Posterior cingulate gyrus (tissue), 11 donors: Measurements from ENCODE around the gene SPATA13.

Source experiments
- DNase-seq, 10 donors: peaks; one replicate each; pipeline versions ENCODE4 v3.0.0 to v3.0.0-alpha.2; 2020 to 2021; ENCODE audit warnings: mixed read lengths in 3 of 10
- intact Hi-C: fragments of 100-400 bp; cut with DNase I; formaldehyde crosslinking; loops from one replicate; pipeline ENCODE4 v1.15.1; 2023

SPATA13 gene

GRCh38 chr13:24138911-24139310 lies 21.6 kb upstream of the SPATA13 start:
- no peak for DNase-seq

GRCh38 chr13:24141333-24141910 lies 19.1 kb upstream of the SPATA13 start:
- intact Hi-C loops: no loop called here
- no peak for DNase-seq

More at GRCh38 chr13:24138911-24139310, 21.6 kb upstream of the SPATA13 start:
- intact Hi-C loops: no loop called here

DNA sequence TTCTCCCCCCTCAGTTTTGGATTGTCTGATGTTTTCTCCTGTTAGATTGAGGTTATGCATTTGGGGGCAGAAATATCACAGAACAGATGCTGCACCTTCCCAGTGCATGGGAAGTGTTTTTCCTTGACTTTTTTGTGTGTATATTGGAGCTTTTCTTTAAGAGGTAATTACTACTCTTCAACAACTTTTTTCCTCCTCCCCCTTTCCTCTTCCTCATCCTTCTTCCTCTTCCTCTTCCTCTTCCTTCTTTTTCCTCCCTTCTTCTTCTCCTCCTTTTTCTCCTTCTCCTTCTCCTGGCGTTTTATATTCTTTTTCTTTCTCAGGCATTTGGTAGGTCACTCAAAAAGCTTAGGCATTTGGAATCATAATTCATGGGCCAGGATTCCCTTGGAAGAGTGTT lies 18.1 kb upstream of the SPATA13 start:
- intact Hi-C loops: no loop called here

DNA sequence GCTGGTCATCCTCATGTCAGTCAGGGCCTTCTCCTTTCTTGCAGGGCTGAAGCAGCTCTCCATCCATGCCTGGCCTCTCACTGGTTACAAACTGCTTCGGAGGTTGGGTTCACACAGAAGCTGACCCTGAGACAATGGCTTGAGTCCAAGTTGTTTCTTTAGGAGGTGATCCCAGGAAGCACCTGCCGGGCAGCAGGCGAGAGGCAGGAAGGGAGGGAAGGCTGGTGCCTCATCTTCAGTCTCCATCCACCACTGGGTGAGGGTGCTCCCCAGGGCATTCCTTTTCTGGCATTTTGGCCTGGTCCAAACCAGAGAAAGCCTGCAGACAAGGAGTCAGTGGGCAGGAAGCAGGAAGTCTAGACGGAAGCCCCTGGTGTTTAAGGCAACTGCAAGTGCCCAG lies 17.6 kb upstream of the SPATA13 start:
- no peak for DNase-seq
- intact Hi-C loops: no loop called here

More for the DNA sequence above, 18.1 kb upstream of the SPATA13 start:
- no peak for DNase-seq

DNA sequence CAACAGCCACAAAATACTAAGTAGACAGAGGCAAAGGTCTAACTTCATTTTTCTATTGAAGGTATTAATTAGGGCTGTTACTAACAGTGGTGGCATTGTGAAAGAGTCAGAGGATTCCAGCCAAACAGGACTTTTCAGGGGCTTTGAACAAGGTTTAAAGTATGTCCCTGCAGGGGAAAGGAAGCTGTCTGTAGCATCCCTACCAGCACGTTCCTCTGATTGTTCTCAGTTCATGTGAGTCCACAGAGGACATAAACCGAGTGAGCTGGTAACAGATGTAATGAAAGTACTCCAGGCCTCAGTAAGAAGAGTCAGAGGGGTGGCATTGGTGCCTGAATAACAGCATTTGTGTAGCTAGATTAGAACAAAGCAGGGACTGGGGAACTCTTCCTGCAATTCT lies 15.3 kb upstream of the SPATA13 start:
- intact Hi-C loops: no loop called here
- no peak for DNase-seq

DNA sequence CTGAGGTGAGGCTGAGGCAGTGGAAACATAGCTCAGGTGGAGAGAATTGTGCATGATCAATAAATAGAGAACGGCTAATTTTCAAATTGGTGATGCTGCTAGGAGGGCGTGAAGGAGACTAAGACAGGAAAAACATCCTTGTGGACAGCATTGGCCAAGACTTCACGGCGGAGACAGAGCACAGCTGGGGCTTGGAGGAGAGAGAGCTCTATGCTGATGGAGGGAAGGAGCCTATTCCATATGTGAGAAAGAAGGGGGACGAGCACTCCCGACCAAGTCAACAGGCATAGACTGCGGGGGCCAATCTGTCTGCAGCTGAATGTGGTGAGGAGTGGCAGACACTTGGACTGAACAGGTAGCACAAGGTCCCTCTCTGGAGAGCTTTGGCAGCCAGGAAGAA lies 14.8 kb upstream of the SPATA13 start:
- no peak for DNase-seq
- intact Hi-C loops: no loop called here

DNA sequence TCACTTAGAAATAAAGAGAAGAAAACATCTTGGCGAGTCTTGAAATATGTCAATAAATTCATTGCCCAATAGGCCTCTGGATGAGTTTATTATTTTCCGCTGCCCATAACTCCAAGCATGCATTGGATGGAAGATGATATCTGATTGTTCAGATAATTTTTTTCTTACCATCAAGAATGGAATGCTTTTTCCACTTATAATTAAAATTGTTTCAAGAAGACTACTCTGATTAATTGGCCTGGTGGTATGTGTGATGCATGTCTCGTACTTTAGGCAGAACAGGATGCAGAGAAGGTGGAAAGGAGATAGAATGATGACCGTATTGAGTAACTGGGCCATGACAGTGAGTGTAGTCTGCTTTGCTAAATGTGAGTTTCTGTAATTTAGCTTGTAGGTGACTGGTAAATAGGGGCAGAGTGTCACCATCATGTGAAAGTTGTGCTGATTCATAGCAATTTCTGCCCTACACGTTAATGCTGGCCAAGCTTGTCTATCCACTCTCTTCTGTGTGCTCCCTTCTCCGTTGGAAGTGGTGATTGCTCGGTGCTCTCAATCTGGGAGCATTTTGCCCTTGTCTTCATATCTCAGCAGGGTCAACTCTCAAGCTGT lies 13.5 kb upstream of the SPATA13 start:
- no peak for DNase-seq
- intact Hi-C loops: no loop called here

DNA sequence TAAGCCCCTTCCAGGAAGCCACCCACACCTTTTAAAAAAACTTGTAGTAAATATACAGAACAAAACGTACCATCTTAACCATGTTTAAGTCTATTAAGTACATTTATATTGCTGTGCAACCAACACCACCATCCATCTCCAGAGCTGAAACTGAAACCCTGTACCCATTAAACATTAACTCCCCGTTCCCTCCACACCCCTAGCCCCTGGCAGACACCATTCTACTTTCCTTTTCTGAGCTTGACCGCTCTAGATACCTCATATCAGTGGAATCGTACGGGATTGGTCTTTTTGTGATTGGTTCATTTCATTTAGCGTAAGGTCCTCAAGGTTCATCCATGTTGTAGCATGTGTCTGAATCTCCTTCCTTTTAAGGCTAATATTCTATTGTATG lies 13.0 kb upstream of the SPATA13 start:
- intact Hi-C loops: no loop called here
- no peak for DNase-seq

DNA sequence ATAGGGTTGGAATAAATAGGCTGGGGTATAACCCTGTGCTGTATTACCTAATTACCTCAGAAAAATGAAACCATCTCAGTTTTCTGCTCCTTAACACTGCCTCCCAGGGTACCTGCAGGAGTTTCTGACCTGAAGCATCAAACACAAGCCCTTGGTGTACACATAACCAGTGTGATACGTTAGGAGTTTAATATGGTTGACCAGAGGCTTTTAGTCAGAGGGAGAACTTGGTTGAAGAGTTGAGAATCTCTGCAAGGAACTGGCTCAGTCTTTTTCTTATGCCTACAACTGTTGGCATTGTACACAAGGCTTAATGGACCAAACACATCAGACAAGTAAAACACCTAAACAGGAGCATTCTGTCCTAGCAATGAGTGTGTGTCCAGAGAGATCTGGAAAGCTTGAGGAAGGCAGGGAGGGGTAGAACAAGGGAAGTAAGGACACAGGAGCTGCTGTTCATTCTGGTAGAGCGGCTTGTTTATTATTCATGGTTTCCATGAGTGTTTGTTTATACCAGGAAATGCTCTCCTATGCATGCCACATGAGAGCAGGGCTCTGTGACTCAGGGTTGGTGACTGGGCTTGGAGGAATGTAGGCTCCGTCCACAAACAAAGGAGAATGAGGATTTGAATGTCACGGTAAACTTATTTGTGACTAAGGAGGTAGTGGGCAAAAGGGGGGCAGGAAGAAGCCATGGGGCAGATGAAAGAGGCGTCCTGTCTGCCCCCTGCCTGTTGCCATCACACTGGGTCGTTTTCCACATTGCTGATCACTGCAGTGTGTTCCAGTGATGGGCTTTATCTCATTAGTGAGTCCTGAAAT lies 11.9 kb upstream of the SPATA13 start:
- DNase-seq: no peak
- intact Hi-C loops: no loop called here

- intact Hi-C loops: no loop called here
These were observed 11.1 kb upstream of the SPATA13 start for GRCh38 chr13:24149246-24150032.

DNA sequence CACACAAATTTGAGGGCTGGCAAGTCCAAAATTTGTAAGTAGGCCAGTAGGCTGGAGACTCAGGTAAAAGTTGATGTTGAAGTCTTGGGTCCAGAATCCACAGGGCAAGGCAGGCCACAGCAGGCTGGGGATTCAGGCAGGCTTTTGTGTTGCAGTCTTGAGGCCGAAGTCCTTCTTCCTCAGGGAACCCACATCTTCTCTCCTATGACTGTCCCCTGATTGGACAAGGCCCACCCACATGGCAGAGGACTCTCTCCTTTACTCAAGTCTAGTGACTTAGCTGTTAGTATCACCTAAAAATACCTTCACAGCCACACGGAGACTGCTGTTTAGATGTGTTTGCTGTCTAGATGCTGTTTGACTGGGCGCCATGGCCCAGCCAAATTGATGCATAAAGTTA lies 9.9 kb upstream of the SPATA13 start:
- no peak for DNase-seq
- intact Hi-C loops: no loop called here

More at GRCh38 chr13:24149246-24150032, 11.1 kb upstream of the SPATA13 start:
- DNase-seq: no peak

DNA sequence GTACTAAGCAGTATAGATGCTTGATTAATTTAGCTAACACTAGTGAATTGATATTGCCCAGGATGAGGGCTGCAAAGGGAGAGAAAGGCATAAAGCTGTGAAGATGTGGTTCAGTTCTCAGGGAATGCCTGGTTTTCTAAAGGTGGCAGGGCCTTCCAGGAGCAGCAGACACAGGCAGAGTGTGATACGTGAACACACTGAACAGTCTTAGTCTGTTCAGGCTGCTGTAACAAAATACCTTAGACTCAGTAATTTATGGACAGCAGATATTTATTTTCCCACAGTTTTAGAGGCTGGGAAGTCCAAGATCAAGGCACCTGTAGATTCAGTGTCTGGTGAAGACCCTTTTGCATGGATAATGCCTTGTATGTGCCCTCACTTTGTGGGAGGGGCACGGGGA lies 8.7 kb upstream of the SPATA13 start:
- intact Hi-C loops: no loop called here

GRCh38 chr13:24152292-24153214 lies 8.0 kb upstream of the SPATA13 start:
- no peak for DNase-seq
- intact Hi-C loops: no loop called here

More for the DNA sequence above, 8.7 kb upstream of the SPATA13 start:
- DNase-seq: no peak

- intact Hi-C loops: no loop called here
- DNase-seq: no peak
These were observed 7.2 kb upstream of the SPATA13 start for GRCh38 chr13:24153347-24153746.

DNA sequence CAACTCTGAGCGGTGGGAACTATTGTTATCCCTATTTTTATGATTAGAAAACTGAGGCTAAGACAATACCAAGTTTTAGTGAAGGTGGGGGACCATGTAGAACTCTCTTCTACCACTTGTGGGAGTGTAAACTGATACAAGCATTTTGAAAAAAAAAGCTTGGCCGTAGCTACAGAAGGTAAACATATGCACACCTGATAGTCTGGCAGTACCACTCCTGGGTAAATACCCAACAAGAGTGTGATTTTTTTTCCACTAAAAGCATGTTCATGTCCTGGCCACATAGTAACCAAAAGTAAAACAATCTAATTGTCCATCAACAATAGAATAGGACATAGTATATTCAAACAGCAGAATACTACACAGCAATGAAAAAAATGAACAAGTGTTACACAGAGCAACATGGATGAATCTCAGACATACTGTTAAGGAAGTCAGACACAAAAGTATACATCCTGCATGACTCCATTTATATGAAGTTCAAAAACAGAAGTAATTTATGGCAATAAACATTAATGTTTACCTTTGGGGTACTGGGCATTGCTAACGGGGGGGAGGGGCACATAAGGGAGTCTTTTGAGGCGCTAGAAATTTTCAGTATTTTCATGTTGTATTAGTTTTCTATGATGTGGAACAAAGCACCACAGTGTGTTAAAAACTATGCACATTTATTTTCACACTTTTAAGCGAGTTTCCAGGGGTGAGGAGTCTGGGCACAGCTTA lies 6.4 kb upstream of the SPATA13 start:
- DNase-seq: no peak
- intact Hi-C loops: no loop called here

GRCh38 chr13:24159357-24159756 lies 1.2 kb upstream of the SPATA13 start:
- DNase-seq: no peak
- intact Hi-C loops: no loop called here

DNA sequence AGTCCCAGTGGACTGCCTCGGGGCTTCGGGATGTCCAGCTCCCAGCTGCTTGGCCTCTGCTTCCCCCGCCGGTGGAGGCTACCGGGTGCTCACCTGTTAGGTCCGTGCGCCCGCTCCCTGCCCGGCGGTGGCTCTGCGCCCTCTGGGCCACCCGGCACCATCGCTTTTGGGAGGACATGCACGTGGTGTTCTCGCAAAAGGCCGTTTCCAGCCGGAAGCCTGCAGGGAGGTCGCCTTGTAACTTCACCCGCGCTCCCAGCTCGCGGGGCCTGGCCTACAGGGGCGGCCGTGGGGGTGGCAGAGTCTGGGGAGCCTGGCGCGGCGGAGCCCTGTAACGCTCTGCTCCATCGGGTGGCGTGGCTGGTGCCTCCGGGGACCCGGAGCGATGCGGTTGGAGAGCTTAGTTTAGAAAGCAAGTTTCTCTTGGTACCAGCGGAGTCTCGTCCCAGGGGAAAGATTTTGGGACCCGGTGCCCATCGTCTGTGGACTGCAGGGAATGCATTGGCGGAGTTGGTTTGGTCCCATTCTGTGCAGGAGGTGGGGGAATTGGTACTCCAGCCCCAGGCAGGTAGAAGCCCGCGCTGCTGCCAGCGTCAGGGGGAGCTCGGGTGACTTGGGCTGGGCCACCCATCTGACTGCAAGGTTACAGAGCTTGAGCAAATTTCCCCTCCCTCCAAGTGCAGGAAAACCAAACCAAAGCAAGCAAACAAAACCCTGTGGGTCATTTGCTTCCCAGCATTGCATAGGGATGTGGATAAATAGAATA lies 673 bp downstream of the SPATA13 start:
- intact Hi-C loops: loop anchor here (5.0 kb wide), 2 partner anchors 56 to 109 kb away; no protein-coding TSS in a partner anchor
- DNase-seq: peak in 7 of 10 donors; percentile 17 to 89 (median 59)

GRCh38 chr13:24161980-24162525 lies 1.5 kb downstream of the SPATA13 start:
- intact Hi-C loops: loop anchor here (5.0 kb wide), 2 partner anchors 55 to 110 kb away; no protein-coding TSS in a partner anchor
- DNase-seq: no peak
